Astrocyte of the spinal cord (primary cell): ENCODE data around the gene RAB10.

ENCODE experiments used
- DNase-seq: peaks from one replicate; pipeline ENCODE4 v3.0.0; 2011; ENCODE audit warnings: low read depth, low spot score
- H3K4me3 ChIP-seq: 2 replicates; pipeline ENCODE4 v1.5.1; 2011; ENCODE audit warnings: low read depth, mild to moderate bottlenecking, low read length, moderate library complexity
- in situ Hi-C: cut with HindIII; loops from 2 replicates; pipeline ENCODE4 v1.10.0; 2017; ENCODE audit warnings: low sequenced_read_pairs
- TF ChIP-seq, protein P1 (sequence below): IDR thresholded peaks from 2 replicates; pipeline ENCODE4 v1.5.1; 2012; ENCODE audit warnings: low read depth, mild to moderate bottlenecking, low read length, inconsistent platforms

The RAB10 gene

DNA sequence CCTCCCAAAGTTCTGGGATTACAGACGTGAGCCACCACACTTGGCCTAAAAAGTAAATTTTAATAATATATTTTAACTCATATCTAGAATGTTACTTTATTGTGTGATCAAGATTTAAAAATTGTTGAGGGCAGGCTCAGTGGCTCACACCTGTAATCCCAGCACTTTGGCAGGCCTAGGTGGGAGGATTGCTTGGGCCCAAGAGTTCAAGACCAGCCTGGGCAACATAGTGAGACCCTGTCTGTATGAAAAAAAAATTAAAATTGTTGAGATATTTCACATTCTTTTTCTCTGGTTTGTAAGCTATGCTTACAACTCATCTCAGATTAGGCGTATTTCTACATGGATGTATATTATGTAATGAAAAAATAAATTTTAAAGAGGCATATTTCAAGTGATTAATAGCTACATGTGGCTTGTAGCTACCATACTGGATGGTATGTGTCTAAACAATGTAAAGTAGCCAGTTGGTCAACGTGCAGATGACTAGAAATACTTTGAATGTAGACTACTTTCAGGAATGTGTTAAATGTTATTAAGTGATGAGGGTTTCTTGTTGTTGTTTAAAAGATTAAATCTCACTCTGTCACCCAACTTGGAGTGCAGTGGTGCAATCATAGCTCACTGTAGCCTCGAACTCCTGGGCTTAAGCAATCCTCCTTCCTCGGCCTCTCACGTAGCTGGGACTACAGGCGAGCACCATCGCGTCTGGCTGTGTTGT, 5.9 kb downstream of the RAB10 start:
- no peak overlapping the region for H3K4me3 ChIP-seq
- TF ChIP-seq, protein P1, sequence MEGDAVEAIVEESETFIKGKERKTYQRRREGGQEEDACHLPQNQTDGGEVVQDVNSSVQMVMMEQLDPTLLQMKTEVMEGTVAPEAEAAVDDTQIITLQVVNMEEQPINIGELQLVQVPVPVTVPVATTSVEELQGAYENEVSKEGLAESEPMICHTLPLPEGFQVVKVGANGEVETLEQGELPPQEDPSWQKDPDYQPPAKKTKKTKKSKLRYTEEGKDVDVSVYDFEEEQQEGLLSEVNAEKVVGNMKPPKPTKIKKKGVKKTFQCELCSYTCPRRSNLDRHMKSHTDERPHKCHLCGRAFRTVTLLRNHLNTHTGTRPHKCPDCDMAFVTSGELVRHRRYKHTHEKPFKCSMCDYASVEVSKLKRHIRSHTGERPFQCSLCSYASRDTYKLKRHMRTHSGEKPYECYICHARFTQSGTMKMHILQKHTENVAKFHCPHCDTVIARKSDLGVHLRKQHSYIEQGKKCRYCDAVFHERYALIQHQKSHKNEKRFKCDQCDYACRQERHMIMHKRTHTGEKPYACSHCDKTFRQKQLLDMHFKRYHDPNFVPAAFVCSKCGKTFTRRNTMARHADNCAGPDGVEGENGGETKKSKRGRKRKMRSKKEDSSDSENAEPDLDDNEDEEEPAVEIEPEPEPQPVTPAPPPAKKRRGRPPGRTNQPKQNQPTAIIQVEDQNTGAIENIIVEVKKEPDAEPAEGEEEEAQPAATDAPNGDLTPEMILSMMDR, result no peak
- in situ Hi-C loops, result no loop called here
- DNase-seq, result no peak

DNA sequence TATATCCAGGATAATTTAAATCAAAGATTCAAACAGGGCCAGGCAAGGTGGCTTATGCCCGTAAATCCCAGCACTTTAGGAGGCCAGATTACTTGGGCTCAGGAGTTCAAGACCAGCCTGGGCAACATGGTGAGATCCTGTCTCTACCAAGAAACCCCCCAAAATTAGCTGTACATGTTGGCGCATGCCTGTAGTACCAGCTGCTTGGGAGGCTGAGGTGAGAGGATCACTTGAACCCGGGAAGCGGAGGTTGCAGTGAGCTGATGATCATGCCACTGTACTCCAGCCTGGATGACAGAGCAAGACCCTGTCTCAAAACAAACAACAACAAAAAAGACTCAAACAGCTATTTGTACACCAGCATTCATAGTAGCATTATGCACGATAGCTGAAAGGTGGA, 9.2 kb downstream of the RAB10 start:
- TF ChIP-seq, protein P1, result no peak
- H3K4me3 ChIP-seq, result no peak overlapping the region
- in situ Hi-C loops, result no loop called here
- no peak for DNase-seq

DNA sequence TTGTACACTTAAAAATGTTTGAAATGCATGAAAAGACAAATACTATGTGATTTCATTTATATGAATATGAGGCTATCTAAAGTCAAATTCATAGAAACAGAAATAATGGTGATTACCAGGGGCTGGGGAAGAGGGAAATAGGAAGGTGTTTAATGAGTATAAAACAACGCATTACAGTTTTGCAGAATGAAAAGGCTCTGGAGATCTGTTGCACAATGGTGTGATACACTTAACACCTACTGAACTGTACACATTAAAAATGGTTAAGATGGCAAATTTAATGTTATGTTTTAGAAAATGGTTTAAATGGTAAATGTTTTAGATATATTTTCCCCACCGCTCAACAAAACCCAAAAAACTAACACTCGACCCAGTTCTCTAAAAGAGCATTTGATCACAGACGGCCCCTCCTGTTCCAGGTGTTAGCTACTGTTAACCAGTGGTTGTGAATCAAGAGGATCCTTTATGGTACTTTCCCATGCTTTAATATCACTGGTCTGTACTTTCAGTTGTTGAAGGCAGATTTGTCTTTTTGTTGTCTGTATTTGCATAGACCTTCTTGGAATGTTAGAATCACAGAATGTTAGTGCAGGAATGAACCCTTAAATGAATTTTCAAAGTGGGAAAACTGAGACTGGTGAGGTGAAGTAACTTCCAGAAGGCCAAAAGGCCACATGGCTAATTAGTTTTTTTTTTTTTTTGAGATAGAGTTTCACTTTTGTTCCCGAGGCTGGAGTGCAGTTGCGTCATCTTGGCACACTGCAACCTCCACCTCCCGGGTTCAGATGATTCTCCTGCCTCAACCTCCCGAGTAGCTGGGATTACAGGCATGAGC, 10.2 kb downstream of the RAB10 start:
- TF ChIP-seq, protein P1, result no peak
- peak; percentile 14 for DNase-seq
- in situ Hi-C loops, result no loop called here
- no peak overlapping the region for H3K4me3 ChIP-seq

DNA sequence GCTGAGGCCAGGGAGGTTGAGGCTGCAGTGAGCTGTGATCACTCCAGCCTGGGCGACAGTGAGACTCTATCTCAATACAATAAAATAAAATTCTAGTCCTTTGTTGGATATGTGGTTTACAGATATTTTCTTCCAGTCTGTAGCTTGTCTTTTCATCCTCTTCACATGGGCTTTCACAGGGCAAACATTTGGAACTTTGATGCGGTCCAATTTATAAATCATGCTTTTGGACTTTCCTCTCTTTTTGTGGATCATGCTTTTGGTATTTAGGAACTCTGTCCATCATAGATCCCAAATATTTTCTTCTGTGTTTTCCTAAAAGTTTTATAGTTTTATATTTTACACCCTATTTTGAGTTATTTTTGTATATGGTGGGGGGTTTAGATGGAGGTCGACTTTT, 14.9 kb downstream of the RAB10 start:
- no peak overlapping the region for H3K4me3 ChIP-seq
- in situ Hi-C loops, result no loop called here
- DNase-seq, result no peak
- TF ChIP-seq, protein P1, result no peak

DNA sequence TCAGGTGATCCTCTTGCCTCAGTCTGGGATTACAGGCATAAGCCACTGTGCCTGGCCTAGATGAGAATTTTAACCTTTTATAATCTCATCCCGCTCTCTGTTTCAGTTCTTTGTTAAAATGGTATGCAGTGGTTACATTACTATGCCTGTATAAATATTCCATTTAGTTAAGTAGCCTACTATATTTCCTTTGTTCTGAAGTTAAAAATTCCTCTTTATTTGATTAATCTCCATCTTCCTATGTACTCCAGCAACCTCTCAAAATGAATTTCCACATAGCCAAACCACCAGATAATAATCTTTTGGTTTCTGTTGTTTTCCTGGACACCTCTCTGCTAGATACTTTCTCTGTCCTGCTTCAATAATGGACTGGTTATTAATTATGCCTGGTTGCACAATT, 15.8 kb downstream of the RAB10 start:
- in situ Hi-C loops, result no loop called here
- no peak overlapping the region for H3K4me3 ChIP-seq
- DNase-seq, result no peak
- TF ChIP-seq, protein P1, result no peak

DNA sequence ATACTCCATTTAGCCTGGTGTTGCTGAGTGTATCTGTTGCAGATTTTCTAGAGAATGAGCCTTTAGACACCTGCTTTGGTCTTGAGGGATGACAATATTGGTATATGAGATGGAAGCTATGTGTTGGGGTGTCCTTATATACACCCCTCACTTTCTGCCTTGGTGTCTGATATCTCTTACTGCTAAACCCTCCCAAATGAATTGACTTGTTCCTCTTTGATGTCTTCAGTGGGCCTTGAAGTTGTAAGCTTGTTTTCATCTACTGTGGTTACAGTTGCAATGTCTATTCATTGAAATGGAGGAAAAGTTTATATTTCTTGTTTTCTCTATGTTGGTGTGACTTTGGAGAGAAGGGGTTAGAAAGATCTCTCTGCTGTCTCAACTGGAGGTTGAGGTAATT, 18.9 kb downstream of the RAB10 start:
- DNase-seq, result no peak
- no peak overlapping the region for H3K4me3 ChIP-seq
- TF ChIP-seq, protein P1, result no peak
- in situ Hi-C loops, result no loop called here
